Kidney epithelial cell (primary cell): ENCODE results near the gene LPCAT2. TPM values are rescaled to one million over a fixed set of nuclear protein-coding genes. Genes with fewer than 3 reads are reported as not detected.

Experiments
- DNase-seq: peaks from one replicate; pipeline ENCODE4 v3.0.0-alpha.2; 2010; ENCODE audit warnings: low read depth
- H3K27me3 ChIP-seq: 2 replicates; pipeline ENCODE4 v1.6.0; 2011; ENCODE audit warnings: low read length; ENCODE audit not compliant: control insufficient read depth, insufficient read depth
- H3K36me3 ChIP-seq: 2 replicates; pipeline ENCODE4 v1.5.1; 2011; ENCODE audit warnings: low read length; ENCODE audit not compliant: control insufficient read depth, insufficient read depth
- H3K4me3 ChIP-seq: 2 replicates; pipeline ENCODE4 v1.5.1; 2011; ENCODE audit warnings: low read depth, mild to moderate bottlenecking, control low read depth, low read length
- CTCF ChIP-seq: IDR thresholded peaks from 2 replicates; pipeline ENCODE4 v1.5.1; 2011; ENCODE audit warnings: mild to moderate bottlenecking, moderate library complexity, low read length, control low read depth, inconsistent platforms; ENCODE audit not compliant: insufficient read depth, poor library complexity, severe bottlenecking
- total RNA-seq: library from RNA; depleted of rRNA; stranded (reverse); fragments of >200 nt; gene quantifications from 2 replicates; pipeline ENCODE4 v1.2.3, GENCODE V29; 2015

Gene LPCAT2
- total RNA-seq, 1 donor from 2014 or later, result 4.2 TPM

GRCh38 chr16:55623640-55624039, 114.8 kb downstream of the LPCAT2 start:
- Histone ChIP-seq H3K4me3 (no peak overlapping the region), H3K27me3 (no peaks in the 10 kb centered on the region), H3K36me3 (no peaks in the 10 kb centered on the region)
- DNase-seq, result no peak
- no peak for TF ChIP-seq CTCF

GRCh38 chr16:55624696-55625095, 115.8 kb downstream of the LPCAT2 start:
- no peaks in the 10 kb centered on the region for H3K27me3 ChIP-seq
- TF ChIP-seq CTCF, result no peak
- H3K36me3 ChIP-seq, result no peaks in the 10 kb centered on the region
- no peak for DNase-seq
- no peak overlapping the region for H3K4me3 ChIP-seq

- Histone ChIP-seq H3K27me3 (no peaks in the 10 kb centered on the region), H3K36me3 (no peaks in the 10 kb centered on the region), H3K4me3 (no peak overlapping the region)
- DNase-seq, result no peak
- TF ChIP-seq CTCF, result no peak
These were observed 117.0 kb downstream of the LPCAT2 start for GRCh38 chr16:55625843-55626242.

- H3K36me3 ChIP-seq, result no peaks in the 10 kb centered on the region
- no peaks in the 10 kb centered on the region for H3K27me3 ChIP-seq
- H3K4me3 ChIP-seq, result no peak overlapping the region
- no peak for TF ChIP-seq CTCF
- no peak for DNase-seq
These were observed 119.6 kb downstream of the LPCAT2 start for GRCh38 chr16:55628306-55628968.

GRCh38 chr16:55630774-55631173, 121.9 kb downstream of the LPCAT2 start:
- Histone ChIP-seq H3K36me3 (no peaks in the 10 kb centered on the region), H3K4me3 (no peak overlapping the region), H3K27me3 (no peaks in the 10 kb centered on the region)
- TF ChIP-seq CTCF, result no peak
- DNase-seq, result no peak

- Histone ChIP-seq H3K4me3 (no peak overlapping the region), H3K36me3 (no peaks in the 10 kb centered on the region), H3K27me3 (no peaks in the 10 kb centered on the region)
- DNase-seq, result no peak
- no peak for TF ChIP-seq CTCF
These were observed 123.4 kb downstream of the LPCAT2 start for GRCh38 chr16:55632259-55632658.
